Activated effector memory CD4-positive, alpha-beta T cell treated with Interleukin-2 at 50 U/mL for 16 hours (primary cell): ENCODE data around the gene CD2AP.
"Not testable (repeated sequence)": the region's sequence is repeated elsewhere in the genome, so short reads cannot be mapped to it uniquely, and the experiment has no call there.

Experiments used
- DNase-seq: peaks from one replicate; pipeline ENCODE4 v3.0.0-alpha.2; 2020

CD2AP gene

GRCh38 chr6:47464052-47464451 is 13.5 kb upstream of the CD2AP start:
- DNase-seq: no peak

GRCh38 chr6:47465117-47465516 is 12.5 kb upstream of the CD2AP start:
- no peak for DNase-seq

GRCh38 chr6:47471911-47472310 is 5.7 kb upstream of the CD2AP start:
- no peak for DNase-seq

- DNase-seq: no peak
Observed at GRCh38 chr6:47473791-47474346, 3.7 kb upstream of the CD2AP start.

- DNase-seq: no peak
Observed at GRCh38 chr6:47475319-47475816, 2.2 kb upstream of the CD2AP start.

- no peak for DNase-seq
Observed at GRCh38 chr6:47476781-47477496, 650 bp upstream of the CD2AP start.

GRCh38 chr6:47478233-47479139 is 897 bp downstream of the CD2AP start:
- no peak for DNase-seq

GRCh38 chr6:47479140-47479508 is 1.5 kb downstream of the CD2AP start:
- DNase-seq: no peak

- DNase-seq: no peak
Observed at GRCh38 chr6:47479874-47480273, 2.3 kb downstream of the CD2AP start.

- not testable (repeated sequence) for DNase-seq
Observed at GRCh38 chr6:47481213-47481612, 3.6 kb downstream of the CD2AP start.

- DNase-seq: no peak
Observed at GRCh38 chr6:47481806-47482205, 4.2 kb downstream of the CD2AP start.

GRCh38 chr6:47483516-47483852 is 5.9 kb downstream of the CD2AP start:
- no peak for DNase-seq

GRCh38 chr6:47483853-47484546 is 6.4 kb downstream of the CD2AP start:
- no peak for DNase-seq

GRCh38 chr6:47484616-47485015 is 7.0 kb downstream of the CD2AP start:
- DNase-seq: no peak

- DNase-seq: no peak
Observed at GRCh38 chr6:47485083-47485482, 7.5 kb downstream of the CD2AP start.

- no peak for DNase-seq
Observed at GRCh38 chr6:47485491-47486135, 8.0 kb downstream of the CD2AP start.

- DNase-seq: no peak
Observed at GRCh38 chr6:47489995-47490394, 12.4 kb downstream of the CD2AP start.

GRCh38 chr6:47490676-47491075 is 13.1 kb downstream of the CD2AP start:
- no peak for DNase-seq

GRCh38 chr6:47492355-47492754 is 14.8 kb downstream of the CD2AP start:
- DNase-seq: no peak

GRCh38 chr6:47495207-47495606 is 17.6 kb downstream of the CD2AP start:
- no peak for DNase-seq

GRCh38 chr6:47495954-47496545 is 18.5 kb downstream of the CD2AP start:
- DNase-seq: no peak

GRCh38 chr6:47496935-47497579 is 19.5 kb downstream of the CD2AP start:
- DNase-seq: no peak
